Coronary artery (tissue), 2 donors: ENCODE measurements around the gene NUP43.

Source experiments
- DNase-seq: peaks from one replicate; pipeline ENCODE4 v3.0.0-alpha.2; 2017; ENCODE audit warnings: low spot score
- H3K27ac ChIP-seq, 2 donors: fragments of 200-600 bp; sonication (generic); one replicate each; pipeline ENCODE4 v1.5.1; 2016 to 2019
- H3K4me3 ChIP-seq: fragments of 200-600 bp; sonication (generic); 2 replicates; pipeline ENCODE4 v1.5.1; 2016; ENCODE audit warnings: mild to moderate bottlenecking, moderate library complexity
- CTCF ChIP-seq: fragments of 200-600 bp; sonication (generic); IDR thresholded peaks from one replicate; pipeline ENCODE4 v1.5.1; 2019; ENCODE audit warnings: antibody characterized with exemption

NUP43 gene

GRCh38 chr6:149734915-149735314, 11.4 kb downstream of the NUP43 start:
- Histone ChIP-seq H3K27ac (no peak overlapping the region), H3K4me3 (no peak overlapping the region)
- TF ChIP-seq CTCF = no peak
- DNase-seq = no peak

GRCh38 chr6:149733089-149733720, 13.1 kb downstream of the NUP43 start:
- no peak for TF ChIP-seq CTCF
- no peak overlapping the region for H3K4me3 ChIP-seq
- no peak for DNase-seq
- no peak overlapping the region for H3K27ac ChIP-seq

GRCh38 chr6:149729824-149730223, 16.5 kb downstream of the NUP43 start:
- no peak overlapping the region for H3K27ac ChIP-seq
- DNase-seq = no peak
- no peak overlapping the region for H3K4me3 ChIP-seq
- TF ChIP-seq CTCF = no peak

- Histone ChIP-seq H3K27ac (peak overlapping the region in 1 of 2 donors; percentile 22), H3K4me3 (no peak overlapping the region)
- no peak for TF ChIP-seq CTCF
- no peak for DNase-seq
Measured at GRCh38 chr6:149728499-149729234, 17.7 kb downstream of the NUP43 start.

GRCh38 chr6:149727793-149728498, 18.4 kb downstream of the NUP43 start:
- H3K27ac ChIP-seq = no peak overlapping the region
- DNase-seq = no peak
- no peak overlapping the region for H3K4me3 ChIP-seq
- no peak for TF ChIP-seq CTCF

- DNase-seq = no peak
- Histone ChIP-seq H3K4me3 (no peak overlapping the region), H3K27ac (no peak overlapping the region)
- TF ChIP-seq CTCF = no peak
Measured at GRCh38 chr6:149725785-149726184, 20.5 kb downstream of the NUP43 start.
